Astrocyte of the spinal cord (primary cell): ENCODE results near the gene ZBTB48.
A peak's percentile ranks its signal among the peaks of the same experiment; 100 is the strongest.

Source experiments
- DNase-seq: peaks from one replicate; pipeline ENCODE4 v3.0.0; 2011; ENCODE audit warnings: low read depth, low spot score
- H3K4me3 ChIP-seq: 2 replicates; pipeline ENCODE4 v1.5.1; 2011; ENCODE audit warnings: low read depth, mild to moderate bottlenecking, low read length, moderate library complexity
- CTCF ChIP-seq: IDR thresholded peaks from 2 replicates; pipeline ENCODE4 v1.5.1; 2012; ENCODE audit warnings: low read depth, mild to moderate bottlenecking, low read length, inconsistent platforms
- in situ Hi-C: cut with HindIII; loops from 2 replicates; pipeline ENCODE4 v1.10.0; 2017; ENCODE audit warnings: low sequenced_read_pairs

Gene ZBTB48

GRCh38 chr1:6580593-6581409, 1.0 kb downstream of the ZBTB48 start:
- in situ Hi-C loops: no loop called here
- TF ChIP-seq CTCF: no peak
- peak overlapping the region; percentile 83 for H3K4me3 ChIP-seq
- DNase-seq: no peak

GRCh38 chr1:6581561-6582305, 1.9 kb downstream of the ZBTB48 start:
- no peak overlapping the region for H3K4me3 ChIP-seq
- no peak for DNase-seq
- in situ Hi-C loops: no loop called here
- TF ChIP-seq CTCF: no peak

GRCh38 chr1:6582370-6582769, 2.6 kb downstream of the ZBTB48 start:
- in situ Hi-C loops: no loop called here
- H3K4me3 ChIP-seq: no peak overlapping the region
- TF ChIP-seq CTCF: no peak
- no peak for DNase-seq

- DNase-seq: no peak
- in situ Hi-C loops: no loop called here
- H3K4me3 ChIP-seq: no peak overlapping the region
- no peak for TF ChIP-seq CTCF
Measured at GRCh38 chr1:6584126-6585080, 4.6 kb downstream of the ZBTB48 start.

GRCh38 chr1:6585081-6585722, 5.4 kb downstream of the ZBTB48 start:
- no peak for DNase-seq
- no peak overlapping the region for H3K4me3 ChIP-seq
- TF ChIP-seq CTCF: no peak
- in situ Hi-C loops: no loop called here

GRCh38 chr1:6585841-6586240, 6.0 kb downstream of the ZBTB48 start:
- in situ Hi-C loops: no loop called here
- TF ChIP-seq CTCF: no peak
- no peak for DNase-seq
- no peak overlapping the region for H3K4me3 ChIP-seq
